NCI-H187 treated with DMSO at 0.1 percent for 48 hours (cell line): ENCODE data around the gene JMJD6.

Experiments
- DNase-seq: peaks from one replicate; lab custom pipeline; 2025; lab: John Stamatoyannopoulos, UW

Gene JMJD6

DNA sequence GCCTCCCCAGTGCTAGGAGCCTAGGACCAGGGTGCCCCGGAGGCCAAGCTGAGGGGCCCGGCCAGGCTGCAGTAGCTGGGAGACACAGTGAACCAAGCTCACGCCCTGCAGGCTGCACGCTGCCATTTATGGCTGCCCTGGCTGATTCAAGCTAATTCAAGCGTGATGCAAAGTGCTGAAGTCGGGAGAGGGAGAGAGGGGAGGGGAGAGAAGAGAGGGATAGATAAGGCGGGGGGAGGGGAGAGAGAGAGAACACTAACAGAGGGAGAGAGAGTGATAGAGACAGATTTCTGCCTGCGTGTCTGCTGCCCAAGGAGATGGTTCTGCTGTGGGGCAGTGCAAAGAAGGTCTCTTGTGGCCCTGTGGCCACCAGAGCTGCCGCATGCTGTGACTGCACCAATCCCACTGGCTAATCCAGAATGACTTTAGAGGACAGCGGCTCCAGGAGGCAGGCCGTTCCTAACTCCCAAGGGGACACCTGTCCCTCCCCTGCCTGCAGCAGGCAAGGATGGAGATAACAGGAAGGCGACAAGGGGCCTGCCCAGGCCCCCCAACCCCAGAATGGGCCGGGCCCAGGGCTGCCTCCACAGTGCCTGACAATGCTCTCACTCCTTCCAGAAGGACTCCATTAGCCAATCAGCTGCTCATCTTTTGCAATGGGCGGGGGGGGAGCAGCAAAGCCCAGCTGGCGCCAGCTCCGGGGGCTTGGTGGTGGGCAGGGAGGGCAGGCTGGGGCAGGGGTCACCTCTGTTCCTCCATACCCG, 28.5 kb downstream of the JMJD6 start:
- DNase-seq: peak; percentile 80

DNA sequence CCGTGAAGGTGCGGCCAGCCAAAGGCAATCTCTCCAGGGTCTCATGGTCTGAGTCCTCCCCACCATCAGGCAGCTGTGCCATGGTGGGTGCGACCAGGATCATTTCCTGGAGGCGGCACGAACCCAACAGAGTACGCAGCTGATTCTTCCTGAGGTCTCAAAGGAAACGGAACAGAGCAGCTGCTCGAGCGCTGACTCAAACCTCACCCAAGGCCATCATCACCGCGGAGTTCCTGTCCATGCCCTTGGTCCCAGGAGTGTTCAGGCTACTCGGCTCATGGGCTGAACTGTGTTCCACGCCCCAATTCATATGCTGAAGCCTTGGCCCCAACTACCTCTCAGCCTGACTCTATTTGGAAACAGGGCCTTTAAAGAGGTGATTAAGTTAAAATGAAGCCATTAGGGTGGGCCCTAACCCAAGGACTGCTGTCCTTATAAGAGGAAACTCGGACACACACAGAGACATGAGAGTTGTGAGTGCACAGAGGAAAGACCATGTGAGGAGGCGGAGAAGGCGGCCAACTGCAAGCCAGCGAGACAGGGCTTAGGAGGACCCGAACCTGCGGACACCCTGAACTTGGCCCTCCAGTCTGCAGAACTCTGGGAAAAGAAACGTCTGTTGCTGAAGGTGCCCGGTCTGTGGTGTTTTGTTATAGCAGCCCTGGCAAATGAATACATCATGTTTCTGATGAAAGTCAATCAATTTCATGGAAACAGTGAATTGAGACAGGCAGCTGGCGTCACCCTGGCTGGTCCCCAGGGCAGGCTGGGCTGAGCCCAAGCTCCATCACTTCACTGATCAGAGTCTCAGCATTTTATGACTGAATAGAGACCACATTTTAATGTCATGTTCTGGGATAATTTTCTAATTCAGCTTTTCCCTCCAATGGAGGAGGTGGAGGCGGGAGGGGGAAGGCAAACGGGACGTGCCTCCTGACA, 29.4 kb downstream of the JMJD6 start:
- DNase-seq: no peak

DNA sequence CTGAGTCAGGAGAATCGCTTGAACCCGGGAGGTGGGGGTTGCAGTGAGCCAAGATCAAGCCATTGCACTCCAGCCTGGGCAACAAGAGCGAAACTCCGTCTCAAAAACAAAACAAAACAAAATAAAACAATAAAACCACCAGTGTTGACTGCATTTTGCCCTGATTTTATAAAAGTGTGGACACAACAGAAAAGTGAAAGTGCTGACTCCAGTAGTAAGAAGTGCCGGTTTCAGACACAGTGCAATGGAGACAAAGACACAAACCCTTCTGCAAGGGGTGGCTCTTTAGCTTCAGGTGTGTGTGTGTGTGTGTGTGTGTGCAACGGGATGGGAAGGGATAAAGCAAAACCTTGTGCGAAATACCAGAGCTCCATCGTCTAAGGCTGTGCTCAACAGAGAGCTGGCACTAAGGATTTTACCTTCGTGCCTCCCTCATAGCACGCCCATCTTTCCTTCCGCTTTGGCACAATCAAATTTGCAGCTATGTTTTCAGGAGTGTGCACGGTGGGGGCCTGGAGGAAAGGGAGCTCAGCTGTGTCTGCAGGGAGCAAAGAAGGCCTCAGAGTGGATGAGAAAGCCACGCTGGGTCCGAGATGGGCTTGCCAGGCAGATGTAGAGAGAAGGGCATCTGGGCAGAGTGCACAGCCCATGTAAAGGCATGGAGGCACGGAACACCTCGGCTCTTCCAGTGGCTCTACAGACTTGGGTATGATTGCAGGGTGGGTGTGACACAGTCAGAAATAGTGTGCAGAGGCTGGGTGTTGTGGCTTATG, 31.2 kb downstream of the JMJD6 start:
- no peak for DNase-seq

DNA sequence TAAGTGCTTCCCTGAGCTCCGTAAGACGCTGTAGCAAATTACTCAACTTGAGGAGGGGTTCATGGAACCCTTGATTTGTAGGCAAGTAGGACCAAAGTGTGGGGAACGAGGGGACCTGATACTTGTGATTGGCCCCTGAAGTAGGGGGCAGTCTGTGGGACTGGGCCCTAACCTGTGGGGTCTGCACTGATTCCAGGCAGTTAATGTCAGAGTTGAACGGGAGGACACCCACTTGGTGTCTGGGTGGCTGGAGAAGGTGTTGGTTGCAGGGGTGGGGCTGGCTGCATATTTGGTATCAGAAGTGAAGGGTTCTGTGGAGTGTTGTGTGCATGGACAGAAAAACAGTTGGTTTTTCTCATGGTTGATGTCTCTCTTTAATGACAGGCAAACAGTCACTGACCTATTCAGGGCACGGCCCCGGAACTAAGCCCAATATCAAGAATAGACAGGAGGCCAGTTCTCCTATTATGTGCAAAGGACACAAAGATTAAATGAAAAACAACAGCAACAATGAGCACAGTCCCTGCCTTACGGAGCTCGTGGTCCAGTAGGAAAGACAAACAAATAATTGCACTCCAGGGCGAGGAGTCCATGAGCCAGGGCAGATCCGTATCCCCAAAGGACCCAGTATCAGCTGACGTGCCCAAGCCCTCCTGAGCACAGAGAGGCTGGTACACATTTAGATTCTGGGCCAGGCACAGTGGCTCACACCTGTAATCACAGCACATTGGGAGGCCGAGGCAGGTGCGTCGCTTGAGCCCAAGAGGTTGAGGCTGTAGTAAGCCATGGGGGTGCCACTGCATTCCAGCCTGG, 34.8 kb downstream of the JMJD6 start:
- no peak for DNase-seq

DNA sequence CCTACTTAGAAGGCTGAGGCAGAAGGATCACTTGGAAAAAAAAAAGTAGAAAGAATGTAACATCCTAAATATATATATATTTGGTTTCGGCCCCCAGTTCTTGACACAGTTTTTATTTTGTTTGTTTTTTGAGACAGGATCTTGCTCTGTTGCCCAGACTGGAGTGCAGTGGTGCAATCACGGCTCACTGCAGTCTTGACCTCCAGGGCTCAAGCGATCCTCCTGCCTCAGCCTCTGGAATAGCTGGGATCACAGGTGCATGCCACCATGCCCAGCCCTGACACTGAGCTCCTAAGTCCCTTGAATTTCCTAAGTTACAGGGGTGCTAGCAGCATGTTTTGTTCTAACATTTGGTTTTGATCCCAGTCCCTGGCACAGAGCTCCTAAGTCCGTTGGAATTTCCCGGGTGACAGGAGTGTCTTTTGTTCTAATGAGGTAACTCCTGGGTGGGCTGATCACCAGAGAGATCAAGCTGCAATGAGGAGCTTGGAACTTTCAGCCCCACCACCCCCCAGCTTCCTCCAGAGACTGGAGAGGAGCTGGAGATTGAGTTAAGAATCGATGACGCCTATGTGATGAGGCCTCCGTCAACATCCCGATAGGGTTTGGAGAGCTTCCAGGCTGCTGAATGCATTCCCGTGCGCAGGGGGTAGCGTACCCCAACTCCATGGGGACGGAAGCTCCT, 35.7 kb downstream of the JMJD6 start:
- DNase-seq: no peak

DNA sequence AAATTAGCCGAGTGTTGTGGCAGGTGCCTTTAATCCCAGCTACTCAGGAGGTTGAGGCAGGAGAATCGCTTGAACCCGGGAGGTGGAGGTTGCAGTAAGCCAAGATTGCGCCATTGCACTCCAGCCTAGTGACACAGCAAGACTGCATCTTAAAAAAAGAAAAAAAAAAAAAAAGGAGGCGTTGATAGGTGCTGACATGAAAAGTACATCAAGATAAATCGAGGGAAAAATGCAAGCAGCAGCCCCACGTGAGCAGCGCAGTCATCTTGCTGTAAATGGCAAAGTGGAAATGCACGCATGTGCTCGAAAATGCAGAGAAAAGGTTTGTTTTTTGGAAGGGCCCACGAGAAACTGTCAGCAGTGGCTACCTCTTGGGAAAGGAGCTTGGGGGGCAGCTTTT, 36.5 kb downstream of the JMJD6 start:
- no peak for DNase-seq

DNA sequence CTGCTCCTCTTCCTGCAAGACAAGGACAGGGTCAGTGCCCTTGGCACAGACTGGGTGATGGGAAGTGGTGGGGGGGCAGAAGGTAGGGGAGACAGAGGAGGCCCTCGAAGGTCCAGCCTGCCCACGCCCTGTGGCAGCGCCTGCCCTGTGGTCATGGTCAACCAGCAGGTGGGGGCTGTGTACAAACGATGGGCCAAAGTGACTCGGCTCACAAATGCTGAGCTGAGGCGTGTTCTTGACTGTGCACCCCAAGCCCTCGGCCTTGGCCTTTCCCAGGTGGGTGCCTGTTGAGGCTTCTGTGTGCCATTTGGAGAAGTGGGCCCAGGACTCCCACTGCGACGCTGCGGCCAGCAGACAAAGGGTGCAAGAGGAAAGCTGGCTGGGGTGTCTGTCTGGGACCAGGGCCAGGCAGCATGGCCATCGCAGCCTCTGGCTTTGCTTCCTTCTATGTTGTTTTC, 38.2 kb downstream of the JMJD6 start:
- no peak for DNase-seq

DNA sequence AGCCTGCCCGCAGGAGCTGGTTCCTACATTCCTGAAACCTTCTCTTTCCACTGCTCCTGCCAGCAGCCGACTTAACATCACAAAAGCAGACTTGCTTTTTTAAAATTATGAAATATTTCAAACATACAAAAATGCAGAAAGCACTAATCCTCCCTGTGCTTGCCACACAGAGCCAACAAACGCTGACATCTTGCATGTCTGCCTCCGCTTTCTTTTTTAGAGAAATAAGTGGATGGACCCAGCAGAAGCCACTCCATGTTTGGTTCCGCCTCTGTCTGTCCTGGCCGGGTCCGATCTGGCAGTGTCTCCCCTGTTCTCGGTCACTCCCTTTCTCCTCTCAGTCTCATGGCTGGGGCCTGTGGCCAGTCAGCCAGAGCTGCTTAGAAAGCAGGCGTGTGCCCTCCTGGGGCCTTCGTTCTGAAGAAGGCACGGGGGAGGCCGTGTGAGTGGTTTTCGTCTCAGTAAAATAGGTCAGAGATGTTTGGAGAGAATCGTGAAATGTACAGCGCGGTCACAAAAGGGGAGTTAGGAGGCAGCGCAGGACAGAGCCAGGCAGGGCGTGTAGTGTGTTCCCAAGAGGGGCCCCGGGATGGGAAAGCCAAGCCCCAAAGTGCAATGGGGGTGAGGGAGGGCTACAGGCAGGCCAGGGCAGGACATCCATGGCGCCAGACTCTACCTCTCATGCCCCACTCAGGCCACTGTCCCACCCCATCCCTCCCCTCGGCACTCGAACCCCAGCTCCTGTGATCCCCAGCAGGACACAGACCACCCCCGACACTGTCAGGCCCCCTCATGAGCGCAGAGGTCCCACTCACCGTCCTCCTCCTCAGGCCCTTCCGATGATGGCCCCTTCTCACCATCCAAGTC, 38.9 kb downstream of the JMJD6 start:
- no peak for DNase-seq

DNA sequence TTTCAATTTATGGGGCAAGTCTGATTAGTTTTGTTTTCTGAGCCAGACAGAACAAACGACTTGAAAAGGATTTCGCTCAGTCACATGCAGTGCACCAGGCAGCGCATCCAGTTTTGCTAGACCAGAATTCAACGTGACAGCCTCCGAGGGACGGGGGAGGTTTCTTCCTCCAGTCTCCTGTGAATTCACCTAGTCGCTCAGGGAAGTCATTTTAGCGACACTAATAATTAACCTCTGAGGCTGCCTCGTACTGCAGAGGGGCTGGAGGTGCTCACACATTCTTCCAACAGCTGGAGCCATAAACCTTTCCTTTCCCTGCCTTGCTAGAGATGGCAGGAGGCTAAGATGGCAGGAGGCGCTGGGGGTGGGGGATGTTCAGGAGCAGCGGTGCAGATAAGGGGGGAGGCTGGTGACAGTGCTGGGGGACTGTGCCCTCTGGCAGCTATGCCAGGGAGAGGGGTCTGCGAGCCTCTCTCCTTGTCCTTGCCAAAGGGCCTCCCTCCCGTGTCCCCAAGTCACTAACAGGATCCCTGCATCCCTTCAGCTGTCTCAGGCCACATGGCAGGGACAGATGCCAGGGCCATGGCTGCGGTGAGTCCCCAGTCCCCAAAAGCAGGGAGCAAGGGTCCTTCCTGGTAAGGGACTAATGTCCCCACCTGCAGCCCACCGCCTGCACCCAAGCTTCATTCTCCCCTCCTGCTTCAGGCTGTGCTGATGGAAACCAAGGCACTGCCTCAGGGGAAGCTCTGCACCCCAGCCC, 39.7 kb downstream of the JMJD6 start:
- DNase-seq: no peak

DNA sequence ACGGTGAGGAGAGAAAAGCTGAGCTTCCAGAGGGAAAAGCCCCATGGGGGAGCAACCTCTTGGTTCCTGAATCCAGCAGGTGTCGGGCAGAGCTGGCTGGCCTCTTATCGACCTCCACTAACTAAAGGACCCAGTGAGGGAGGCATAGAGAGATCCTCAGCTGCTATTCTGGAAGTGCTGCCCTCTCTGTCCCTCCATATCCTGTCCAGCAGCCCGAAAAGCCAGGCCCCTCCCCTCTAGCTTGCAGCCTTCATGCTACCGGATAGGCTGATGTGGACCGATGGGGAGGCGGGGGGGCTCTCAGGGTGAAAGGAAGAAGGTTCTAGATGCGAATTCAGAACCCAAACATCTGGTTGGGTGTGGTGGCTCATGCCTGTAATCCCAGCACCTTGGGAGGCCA, 40.6 kb downstream of the JMJD6 start:
- no peak for DNase-seq

DNA sequence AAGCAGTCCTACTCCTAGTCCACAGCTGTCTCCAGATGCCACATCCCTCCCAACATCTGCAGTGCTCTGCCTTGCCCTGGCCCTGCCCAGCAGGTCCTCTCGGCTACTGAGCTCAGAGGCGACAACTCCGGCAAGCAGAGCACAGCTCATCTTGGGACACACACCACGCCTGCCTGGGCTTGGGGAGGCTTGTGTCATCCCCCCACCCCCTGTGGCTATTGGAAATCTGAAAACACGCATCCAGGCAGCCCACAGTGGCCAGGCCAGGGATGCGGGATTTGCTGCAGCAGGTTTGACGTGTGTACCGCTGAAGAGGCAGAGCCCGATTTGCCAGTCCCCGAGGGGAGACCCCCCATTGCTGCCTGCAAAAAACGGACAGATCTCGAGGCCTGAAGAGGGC, 41.0 kb downstream of the JMJD6 start:
- DNase-seq: no peak

DNA sequence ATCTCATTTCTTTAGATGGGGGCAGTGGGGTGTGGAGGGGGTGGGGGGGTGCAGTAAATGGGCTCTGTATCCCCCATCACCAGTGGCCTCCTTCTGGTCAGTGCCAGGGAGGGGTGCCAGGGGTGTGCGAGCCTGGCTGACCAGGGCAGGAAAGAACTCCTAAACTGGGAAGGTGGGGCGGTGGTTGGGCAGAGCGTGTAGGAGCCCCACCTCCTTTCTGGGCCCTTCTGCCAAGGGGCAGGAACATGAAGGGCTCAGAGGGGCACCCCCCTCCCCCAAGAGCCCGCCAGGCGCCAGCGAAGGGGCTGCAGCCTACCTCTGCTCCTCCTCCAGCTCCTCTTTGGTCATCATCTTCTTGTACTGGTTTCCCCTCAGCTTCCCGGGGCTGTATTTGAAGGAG, 41.6 kb downstream of the JMJD6 start:
- DNase-seq: no peak

DNA sequence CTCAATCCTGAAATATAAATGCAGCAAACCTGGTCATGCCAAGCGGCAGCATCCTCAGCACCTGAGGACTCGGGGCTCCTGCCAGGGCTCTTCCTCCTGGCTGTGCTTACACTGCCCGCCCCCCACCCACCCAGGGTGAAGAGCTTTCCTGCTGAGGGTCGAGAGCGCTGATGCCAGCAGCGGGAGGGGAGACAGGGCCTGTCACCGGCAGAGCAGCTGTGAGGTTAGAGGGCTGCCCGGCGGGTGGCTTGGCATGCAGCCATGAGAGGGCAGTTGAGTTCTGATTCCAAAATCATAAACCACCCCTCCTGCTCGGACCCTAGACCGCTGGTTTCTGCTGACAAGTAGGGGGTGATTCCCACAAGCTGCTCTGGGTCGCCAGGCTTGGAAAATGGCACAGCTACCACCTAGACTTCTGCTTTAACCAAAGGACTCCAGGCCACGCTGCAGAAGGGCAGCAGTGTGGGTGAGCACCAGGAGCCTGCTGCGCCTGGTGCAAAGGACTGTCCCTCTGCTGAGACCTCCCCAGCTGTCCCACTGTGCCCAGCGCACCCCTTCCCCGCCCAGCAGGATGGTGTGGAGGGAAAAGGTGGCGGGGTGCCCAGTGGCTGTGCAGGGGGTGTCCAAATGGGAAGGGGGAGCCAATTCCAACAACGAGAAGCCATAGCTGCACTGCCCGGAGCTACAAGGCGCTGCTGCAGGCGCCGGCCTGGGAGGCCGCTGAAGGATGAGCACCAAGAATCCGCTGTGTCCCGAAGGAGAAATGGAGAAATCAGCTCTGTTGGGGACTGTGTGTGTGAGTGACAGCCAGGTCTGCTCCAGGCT, 42.3 kb downstream of the JMJD6 start:
- no peak for DNase-seq

DNA sequence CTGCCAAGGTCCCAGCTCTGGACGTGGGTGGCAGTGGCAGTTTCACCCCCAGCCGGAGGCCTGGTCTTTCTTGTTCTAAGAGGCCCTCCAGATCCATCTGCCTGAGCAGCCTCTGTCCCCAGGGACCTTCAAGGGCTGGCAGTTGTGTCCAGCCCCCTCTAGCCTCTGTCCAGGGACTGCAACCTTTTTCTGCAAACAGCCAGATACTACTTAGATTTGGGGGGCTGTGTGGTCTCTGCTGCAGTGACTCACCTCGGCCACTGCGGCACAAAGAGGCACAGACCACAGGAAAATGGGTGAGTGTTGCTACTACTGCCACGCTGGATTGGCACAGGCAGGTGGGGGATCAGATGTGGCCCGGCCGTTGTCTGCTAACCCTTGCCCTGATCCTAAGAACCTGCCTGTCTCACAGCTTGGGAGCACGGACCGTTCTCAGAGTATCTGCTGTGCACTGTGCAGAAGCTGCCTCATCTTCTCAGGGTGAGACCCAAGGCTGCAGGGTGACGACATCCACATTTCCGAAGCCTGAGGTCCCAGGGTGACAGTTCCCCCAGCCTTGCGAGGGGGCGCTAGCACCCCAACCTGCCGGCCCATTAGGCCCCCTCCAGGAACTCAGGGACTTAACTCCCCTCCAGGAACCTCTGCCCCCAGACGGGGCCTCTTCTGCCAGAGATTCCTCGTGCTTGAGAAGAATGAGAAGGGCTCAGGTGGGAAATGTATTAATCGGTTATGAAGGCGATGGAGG, 43.2 kb downstream of the JMJD6 start:
- DNase-seq: no peak

DNA sequence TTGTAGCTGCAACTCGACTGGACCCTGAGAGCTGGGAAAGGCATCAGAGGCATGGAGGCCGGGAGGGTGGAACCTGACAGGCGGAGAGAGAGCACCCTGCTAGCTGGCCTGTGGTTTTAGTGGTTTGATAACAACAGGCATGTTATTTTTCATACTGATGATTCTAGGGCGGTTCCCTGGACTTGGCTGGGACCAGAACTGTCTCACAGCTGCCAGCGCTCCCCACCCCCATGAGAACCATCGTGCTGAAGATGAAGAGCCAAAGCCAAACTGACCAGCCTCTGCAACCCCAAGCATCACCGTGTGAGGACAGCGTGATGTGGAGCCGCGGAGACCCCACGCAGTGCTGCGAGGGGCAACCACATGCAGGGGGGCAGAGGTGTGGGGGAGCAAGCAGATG, 44.1 kb downstream of the JMJD6 start:
- DNase-seq: no peak

DNA sequence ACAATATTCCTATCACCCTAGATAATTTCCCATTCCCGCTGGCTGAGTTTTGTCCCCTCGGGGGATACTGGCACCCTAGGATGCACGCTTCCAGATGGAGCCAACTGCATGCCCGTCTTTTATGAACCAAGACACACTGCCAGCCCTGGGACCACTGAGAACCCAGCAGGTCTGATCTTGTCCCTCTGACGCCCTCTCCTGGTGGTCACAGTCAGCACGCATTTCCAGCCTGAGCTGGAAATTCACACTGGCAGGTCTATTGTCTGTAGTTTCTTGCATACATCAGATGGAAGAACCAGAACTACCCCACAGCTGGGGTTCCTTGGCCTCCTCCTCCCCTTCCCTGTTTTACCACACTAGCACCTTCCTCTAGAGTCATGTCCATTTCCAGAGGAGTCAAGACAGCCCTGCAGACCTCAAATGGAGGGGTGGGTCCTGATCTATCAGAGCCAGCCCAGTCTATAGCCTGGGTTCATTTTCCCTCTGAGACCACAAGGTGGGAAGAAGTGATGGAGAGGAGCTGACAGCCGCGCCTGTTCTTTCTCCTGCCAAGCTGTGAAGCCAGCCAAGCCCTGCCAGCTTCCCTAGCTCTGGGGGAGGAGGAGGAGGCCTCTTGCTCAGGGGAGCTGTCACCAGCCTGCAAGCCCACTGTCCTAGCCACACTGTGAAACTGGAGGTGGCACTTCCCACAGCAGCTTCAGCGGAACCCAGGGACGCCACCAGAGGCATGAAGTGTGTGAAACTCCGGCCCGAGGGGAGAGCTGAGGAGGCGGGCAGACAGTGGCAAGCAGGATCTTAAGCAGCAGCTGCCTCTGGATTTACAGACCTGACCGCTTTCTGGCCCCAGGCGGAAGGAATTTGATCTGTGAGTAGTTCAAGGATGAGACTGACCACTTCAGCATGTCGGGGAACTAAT, 44.9 kb downstream of the JMJD6 start:
- no peak for DNase-seq

DNA sequence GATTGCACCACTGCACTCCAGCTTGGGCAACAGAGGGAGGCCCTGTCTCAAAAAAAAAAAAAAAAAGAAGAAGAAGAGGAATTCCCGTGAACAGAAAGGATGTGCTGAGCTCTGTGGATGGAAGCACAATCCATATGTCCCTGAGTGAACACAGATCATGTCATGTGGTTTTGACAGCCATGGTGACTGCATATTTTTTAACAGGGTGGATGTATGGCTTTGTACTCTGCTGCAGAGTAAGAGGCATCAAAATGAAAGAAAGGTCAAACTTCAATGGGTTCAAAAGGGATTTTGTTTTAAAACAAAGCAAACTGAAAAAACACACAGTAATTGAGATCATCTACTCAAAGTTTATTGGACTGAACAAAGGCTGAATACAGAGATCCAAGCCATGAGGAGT, 47.2 kb downstream of the JMJD6 start:
- DNase-seq: no peak
